GM19452 (cell line): ENCODE data around the gene ABCC3.
"Not testable (repeated sequence)": the region's sequence is repeated elsewhere in the genome, so short reads cannot be mapped to it uniquely, and the experiment has no call there.

Source experiments
- ATAC-seq: cut with Tn5 transposase; IDR thresholded peaks from one replicate; pipeline ENCODE4 v1.9.1; 2021; ENCODE audit not compliant: unreplicated experiment

The ABCC3 gene

GRCh38 chr17:50663812-50664374, 29.2 kb downstream of the ABCC3 start:
- no peak for ATAC-seq

GRCh38 chr17:50664788-50665458, 30.2 kb downstream of the ABCC3 start:
- ATAC-seq: no peak

GRCh38 chr17:50665838-50666237, 31.2 kb downstream of the ABCC3 start:
- no peak for ATAC-seq

GRCh38 chr17:50666316-50666715, 31.6 kb downstream of the ABCC3 start:
- no peak for ATAC-seq

GRCh38 chr17:50667259-50668024, 32.8 kb downstream of the ABCC3 start:
- ATAC-seq: no peak

- no peak for ATAC-seq
Observed at GRCh38 chr17:50668025-50668837, 33.5 kb downstream of the ABCC3 start.

- ATAC-seq: no peak
Observed at GRCh38 chr17:50668838-50669581, 34.3 kb downstream of the ABCC3 start.

- no peak for ATAC-seq
Observed at GRCh38 chr17:50672071-50672470, 37.4 kb downstream of the ABCC3 start.

GRCh38 chr17:50672831-50673551, 38.3 kb downstream of the ABCC3 start:
- no peak for ATAC-seq

GRCh38 chr17:50675190-50675589, 40.5 kb downstream of the ABCC3 start:
- no peak for ATAC-seq

- no peak for ATAC-seq
Observed at GRCh38 chr17:50675627-50676026, 40.9 kb downstream of the ABCC3 start.

- no peak for ATAC-seq
Observed at GRCh38 chr17:50676065-50676975, 41.6 kb downstream of the ABCC3 start.

GRCh38 chr17:50677851-50678375, 43.2 kb downstream of the ABCC3 start:
- ATAC-seq: no peak

- ATAC-seq: no peak
Observed at GRCh38 chr17:50679008-50679544, 44.4 kb downstream of the ABCC3 start.

GRCh38 chr17:50680126-50680525, 45.4 kb downstream of the ABCC3 start:
- no peak for ATAC-seq

GRCh38 chr17:50680543-50681262, 46.0 kb downstream of the ABCC3 start:
- ATAC-seq: not testable (repeated sequence)

- ATAC-seq: no peak
Observed at GRCh38 chr17:50681263-50682200, 46.9 kb downstream of the ABCC3 start.
